ENCODE data around the gene UCN2.
A peak's percentile ranks its signal among the peaks of the same experiment; 100 is the strongest.

The UCN2 gene

DNA sequence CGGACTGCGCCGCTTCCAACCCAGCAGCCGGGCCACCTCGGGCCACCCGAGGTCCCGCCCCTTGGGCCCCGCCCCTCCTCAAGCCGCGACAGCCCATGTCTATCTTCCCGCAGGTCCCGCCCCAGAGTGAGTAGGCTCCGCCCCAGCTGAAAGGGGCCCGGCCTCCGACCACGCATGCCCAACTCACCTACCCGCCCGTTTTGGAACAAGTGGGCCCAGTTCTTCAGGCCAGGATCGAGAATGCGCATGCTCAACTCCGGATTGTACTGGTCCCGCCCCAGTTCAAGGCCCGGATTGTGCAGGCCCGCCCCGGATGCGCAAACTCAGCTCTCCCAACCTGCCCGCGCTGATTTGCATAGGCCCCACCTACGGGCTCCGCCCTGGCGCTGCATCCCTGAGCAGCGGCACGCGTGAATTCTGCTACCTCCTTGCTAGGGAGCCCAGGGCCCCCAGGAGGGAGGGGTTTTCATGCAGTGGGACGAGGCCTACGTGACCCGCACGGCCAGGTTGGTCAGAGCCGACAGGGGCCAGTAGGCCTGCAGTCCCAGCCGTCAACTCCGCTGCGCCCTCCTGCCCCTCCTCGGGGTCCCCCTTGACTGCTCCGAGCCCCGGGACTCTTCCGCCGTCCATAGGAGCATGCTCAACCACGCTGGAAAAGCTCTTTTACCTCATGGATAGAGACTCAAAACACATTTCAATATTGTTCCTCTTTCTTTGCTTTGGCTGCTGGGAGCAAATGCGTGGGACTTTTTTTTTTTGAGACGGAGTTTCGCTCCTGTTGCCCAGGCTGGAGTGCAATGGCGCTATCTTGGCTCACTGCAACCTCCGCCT lies 6.6 kb downstream of the UCN2 start, which contains the start of gene PFKFB4:
PFKFB4 (minus strand) TSS at position 8 of the 831 bp plus-strand sequence. CDS start 26 bp downstream, outside the sequence.
- TF ChIP-seq TCF12 (IDR thresholded peaks at IDR 0.05; ENCODE audit: low read depth) (peak; percentile 30; the same call in 1 of the 2 replicates), USF1 (IDR thresholded peaks at IDR 0.05) (no peak), FOXM1 (IDR thresholded peaks at IDR 0.05; ENCODE audit: borderline replicate concordance, low read depth) (no peak), NFIC (IDR thresholded peaks at IDR 0.05) (no peak), EGR1 (IDR thresholded peaks at IDR 0.05) (no peak), RAD21 (IDR thresholded peaks at IDR 0.05; ENCODE audit: low read depth) (no peak), TAF1 (IDR thresholded peaks at IDR 0.05; ENCODE audit: low read depth) (0 out of 2 replicates have a peak, but pooled peaks have one; percentile 17)
- TF ChIP-seq, protein P1, sequence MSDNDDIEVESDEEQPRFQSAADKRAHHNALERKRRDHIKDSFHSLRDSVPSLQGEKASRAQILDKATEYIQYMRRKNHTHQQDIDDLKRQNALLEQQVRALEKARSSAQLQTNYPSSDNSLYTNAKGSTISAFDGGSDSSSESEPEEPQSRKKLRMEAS (IDR thresholded peaks at IDR 0.05), result peak; percentile 77

GRCh38 chr3:48555949-48556795 lies 7.4 kb downstream of the UCN2 start:
- peak; percentile 79 for TF ChIP-seq ZBTB7A (IDR thresholded peaks at IDR 0.05; ENCODE audit: low read depth)
- TF ChIP-seq, protein P1 (IDR thresholded peaks at IDR 0.05), result 0 out of 2 replicates have a peak, but pooled peaks have one; percentile 21
- no peak for TF ChIP-seq RAD21 (IDR thresholded peaks at IDR 0.05; ENCODE audit: low read depth)
- no peak for TF ChIP-seq TEAD4 (IDR thresholded peaks at IDR 0.05)
- TF ChIP-seq REST (IDR thresholded peaks at IDR 0.05; ENCODE audit: low read depth), result no peak
- no peak for TF ChIP-seq CEBPB (IDR thresholded peaks at IDR 0.05)
- TF ChIP-seq NFIC (IDR thresholded peaks at IDR 0.05), result no peak
- no peak for TF ChIP-seq TAF1 (IDR thresholded peaks at IDR 0.05; ENCODE audit: low read depth)
- TF ChIP-seq FOXM1 (IDR thresholded peaks at IDR 0.05; ENCODE audit: borderline replicate concordance, low read depth), result no peak
- TF ChIP-seq USF1 (IDR thresholded peaks at IDR 0.05), result no peak
- TF ChIP-seq TCF12 (IDR thresholded peaks at IDR 0.05; ENCODE audit: low read depth), result no peak

GRCh38 chr3:48555231-48555948 lies 8.2 kb downstream of the UCN2 start:
- TF ChIP-seq FOXM1 (IDR thresholded peaks at IDR 0.05; ENCODE audit: borderline replicate concordance, low read depth) (no peak), CEBPB (IDR thresholded peaks at IDR 0.05) (no peak), TEAD4 (IDR thresholded peaks at IDR 0.05) (no peak), TCF12 (IDR thresholded peaks at IDR 0.05; ENCODE audit: low read depth) (no peak), RAD21 (IDR thresholded peaks at IDR 0.05; ENCODE audit: low read depth) (no peak), TAF1 (IDR thresholded peaks at IDR 0.05; ENCODE audit: low read depth) (no peak), USF1 (IDR thresholded peaks at IDR 0.05) (no peak), NFIC (IDR thresholded peaks at IDR 0.05) (no peak), REST (IDR thresholded peaks at IDR 0.05; ENCODE audit: low read depth) (no peak), YY1 (IDR thresholded peaks at IDR 0.05; ENCODE audit: low read depth) (no peak), CREB1 (IDR thresholded peaks at IDR 0.05; ENCODE audit: low read depth) (no peak), ZBTB7A (IDR thresholded peaks at IDR 0.05; ENCODE audit: low read depth) (no peak), EP300 (IDR thresholded peaks at IDR 0.05; ENCODE audit: borderline replicate concordance) (no peak), EGR1 (IDR thresholded peaks at IDR 0.05) (no peak)
- TF ChIP-seq, protein P1 (IDR thresholded peaks at IDR 0.05), result no peak

Data from Ishikawa (cell line).